Measurements from ENCODE around the gene NPTX1. TPM values are rescaled to one million over a fixed set of nuclear protein-coding genes. Genes with fewer than 3 reads are reported as not detected.

NPTX1 gene
- 6.8 and 31.9 TPM in 2 replicates for total RNA-seq

GRCh38 chr17:80475910-80476876, at the start of gene NPTX1:
Gene NPTX1, minus strand, starts transcription at chr17:80476607. Its CDS starts 161 bp downstream, at chr17:80476446.

Small RNAs within 50 kb of the gene (small RNA-seq; reads per million reads assigned to genes)
- gene AC120024.2 (ENCODE audit: low replicate concordance), result not detected
- gene AC120024.3 (ENCODE audit: low replicate concordance), result not detected
- not detected for gene MIR4730 (ENCODE audit: low replicate concordance)

Other genes starting within 250 kb of the NPTX1 start
- 103 and 141 TPM in 2 replicates for gene RNF213, start 215.8 kb downstream of the NPTX1 start, total RNA-seq
- gene ENDOV, start 61.4 kb downstream of the NPTX1 start, total RNA-seq, result 21.6 and 31.1 TPM in 2 replicates
- 50.3 and 56.1 TPM in 2 replicates for gene RPTOR, start 68.2 kb upstream of the NPTX1 start, total RNA-seq